Left ventricle myocardium inferior (tissue), 1 donor: ENCODE measurements around the gene KCTD16. TPM values are rescaled to one million over a fixed set of nuclear protein-coding genes. Genes with fewer than 3 reads are reported as not detected.

Source experiments
- DNase-seq: peaks from one replicate; pipeline ENCODE4 v3.0.0-alpha.2; 2020
- H3K27ac ChIP-seq: fragments of 200-600 bp; replicated peaks from 2 replicates; pipeline ENCODE4 v1.8.0; 2021
- H3K27me3 ChIP-seq: fragments of 200-600 bp; 2 replicates; pipeline ENCODE4 v1.8.0; 2021; ENCODE audit warnings: low read depth
- H3K36me3 ChIP-seq: fragments of 200-600 bp; 2 replicates; pipeline ENCODE4 v1.8.0; 2021
- H3K4me1 ChIP-seq: fragments of 200-600 bp; 2 replicates; pipeline ENCODE4 v1.8.0; 2021
- H3K4me3 ChIP-seq: fragments of 200-600 bp; 2 replicates; pipeline ENCODE4 v1.8.0; 2021; ENCODE audit warnings: mild to moderate bottlenecking, moderate library complexity
- H3K9me3 ChIP-seq: fragments of 200-600 bp; replicated peaks from 2 replicates; pipeline ENCODE4 v1.8.0; 2021
- intact Hi-C: fragments of 100-400 bp; cut with micrococcal nuclease; formaldehyde crosslinking; loops from one replicate; pipeline ENCODE4 v1.11.0; 2022
- total RNA-seq: library from RNA; stranded (reverse); fragmentation: NEBNext Ultra II Directional; extraction: Animal tissue kit (Norgen Biotek cat#: 25700); gene quantifications from one replicate; pipeline ENCODE4 v1.2.1, GENCODE V29; 2021
- TF ChIP-seq, protein P1 (sequence below): fragments of 200-600 bp; IDR thresholded peaks from 2 replicates; pipeline ENCODE4 v1.8.0; 2021; ENCODE audit warnings: antibody characterized with exemption, mild to moderate bottlenecking, borderline replicate concordance
- donor health status: DM: no; HTN: yes; CAD: no; lungs with severe emphysema.

The KCTD16 gene
- total RNA-seq, 1 donor from 2014 or later: 0.08 TPM

GRCh38 chr5:144335561-144335960, 164.9 kb downstream of the KCTD16 start:
- Histone ChIP-seq H3K4me3 (no peak overlapping the region), H3K9me3 (no peaks in the 10 kb centered on the region), H3K36me3 (no peaks in the 10 kb centered on the region), H3K27me3 (no peaks in the 10 kb centered on the region), H3K4me1 (no peaks in the 10 kb centered on the region), H3K27ac (no peak overlapping the region)
- TF ChIP-seq, protein P1, sequence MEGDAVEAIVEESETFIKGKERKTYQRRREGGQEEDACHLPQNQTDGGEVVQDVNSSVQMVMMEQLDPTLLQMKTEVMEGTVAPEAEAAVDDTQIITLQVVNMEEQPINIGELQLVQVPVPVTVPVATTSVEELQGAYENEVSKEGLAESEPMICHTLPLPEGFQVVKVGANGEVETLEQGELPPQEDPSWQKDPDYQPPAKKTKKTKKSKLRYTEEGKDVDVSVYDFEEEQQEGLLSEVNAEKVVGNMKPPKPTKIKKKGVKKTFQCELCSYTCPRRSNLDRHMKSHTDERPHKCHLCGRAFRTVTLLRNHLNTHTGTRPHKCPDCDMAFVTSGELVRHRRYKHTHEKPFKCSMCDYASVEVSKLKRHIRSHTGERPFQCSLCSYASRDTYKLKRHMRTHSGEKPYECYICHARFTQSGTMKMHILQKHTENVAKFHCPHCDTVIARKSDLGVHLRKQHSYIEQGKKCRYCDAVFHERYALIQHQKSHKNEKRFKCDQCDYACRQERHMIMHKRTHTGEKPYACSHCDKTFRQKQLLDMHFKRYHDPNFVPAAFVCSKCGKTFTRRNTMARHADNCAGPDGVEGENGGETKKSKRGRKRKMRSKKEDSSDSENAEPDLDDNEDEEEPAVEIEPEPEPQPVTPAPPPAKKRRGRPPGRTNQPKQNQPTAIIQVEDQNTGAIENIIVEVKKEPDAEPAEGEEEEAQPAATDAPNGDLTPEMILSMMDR: no peak
- intact Hi-C loops: no loop called here
- DNase-seq: no peak

DNA sequence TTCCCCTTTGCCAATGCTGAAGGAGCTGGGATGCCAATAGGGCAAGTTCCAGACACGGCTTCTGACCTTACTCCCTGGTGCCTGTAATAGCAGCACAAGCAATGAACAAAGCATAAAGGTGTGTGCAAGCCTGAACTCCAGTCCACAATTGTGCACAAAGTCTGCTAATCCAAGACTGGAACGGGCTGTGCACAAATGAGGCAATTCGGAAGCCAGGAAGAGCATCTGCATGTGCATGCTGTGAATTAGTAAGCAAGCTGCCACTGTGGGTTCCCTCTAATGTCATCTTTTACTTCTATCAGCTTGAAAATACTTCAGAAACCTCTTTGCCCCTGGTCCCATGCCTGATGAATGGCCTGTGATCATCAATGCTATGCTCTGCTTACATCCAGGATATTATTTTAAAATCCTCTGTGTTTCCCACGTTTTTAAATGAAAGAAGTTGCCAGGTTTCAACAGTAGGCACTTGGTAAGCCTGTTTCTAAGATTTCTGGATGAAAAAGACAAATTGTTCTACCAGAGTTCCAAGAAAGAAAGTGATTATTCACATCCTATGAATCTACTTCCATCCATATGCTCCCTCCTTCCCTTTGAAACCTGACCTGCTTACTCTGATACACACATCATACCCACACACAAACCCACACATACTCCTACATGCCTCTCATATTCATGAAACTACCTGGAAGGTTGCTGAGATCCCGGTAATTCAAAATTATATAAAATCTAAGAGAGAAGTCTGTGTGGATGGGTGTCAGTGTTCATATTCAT, 165.7 kb downstream of the KCTD16 start:
- TF ChIP-seq, protein P1: no peak
- Histone ChIP-seq H3K9me3 (no peaks in the 10 kb centered on the region), H3K27me3 (no peaks in the 10 kb centered on the region), H3K36me3 (no peaks in the 10 kb centered on the region), H3K4me3 (no peak overlapping the region), H3K4me1 (no peaks in the 10 kb centered on the region), H3K27ac (no peak overlapping the region)
- intact Hi-C loops: no loop called here
- no peak for DNase-seq

DNA sequence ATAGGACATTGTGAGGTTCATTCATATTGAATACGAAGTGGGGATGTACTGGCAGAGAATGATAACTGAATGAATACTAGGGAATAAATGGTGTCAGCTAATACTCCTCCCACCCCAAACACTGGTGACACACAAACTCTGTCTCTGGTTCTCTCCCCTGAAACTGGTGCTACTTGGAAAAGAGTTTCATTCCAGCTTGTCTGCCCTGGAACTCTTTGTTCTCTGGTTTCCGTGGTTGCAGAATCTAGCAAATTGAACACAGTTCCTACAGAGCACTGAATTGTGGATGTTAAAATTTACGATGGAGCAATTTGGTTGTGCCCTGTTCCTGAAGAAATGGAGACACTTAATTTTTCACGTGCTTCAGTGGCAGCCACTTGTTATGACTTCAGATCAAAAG, 181.7 kb downstream of the KCTD16 start:
- Histone ChIP-seq H3K27me3 (peaks cover 11% of the 10 kb centered on the region), H3K9me3 (no peaks in the 10 kb centered on the region), H3K27ac (no peak overlapping the region), H3K36me3 (no peaks in the 10 kb centered on the region), H3K4me1 (no peaks in the 10 kb centered on the region), H3K4me3 (no peak overlapping the region)
- DNase-seq: no peak
- intact Hi-C loops: no loop called here
- TF ChIP-seq, protein P1: no peak

- no peaks in the 10 kb centered on the region for H3K9me3 ChIP-seq
- H3K4me3 ChIP-seq: no peak overlapping the region
- no peak overlapping the region for H3K27ac ChIP-seq
- intact Hi-C loops: no loop called here
- peaks cover 11% of the 10 kb centered on the region for H3K27me3 ChIP-seq
- DNase-seq: no peak
- no peaks in the 10 kb centered on the region for H3K36me3 ChIP-seq
- TF ChIP-seq, protein P1: no peak
- no peaks in the 10 kb centered on the region for H3K4me1 ChIP-seq
Observed at GRCh38 chr5:144352732-144353317, 182.2 kb downstream of the KCTD16 start.

- peaks cover 11% of the 10 kb centered on the region for H3K27me3 ChIP-seq
- intact Hi-C loops: no loop called here
- H3K36me3 ChIP-seq: no peaks in the 10 kb centered on the region
- DNase-seq: no peak
- no peaks in the 10 kb centered on the region for H3K4me1 ChIP-seq
- H3K9me3 ChIP-seq: peaks cover 4% of the 10 kb centered on the region
- no peak overlapping the region for H3K27ac ChIP-seq
- no peak overlapping the region for H3K4me3 ChIP-seq
- TF ChIP-seq, protein P1: no peak
Observed at GRCh38 chr5:144356489-144356888, 185.8 kb downstream of the KCTD16 start.
